UCSD-AML1 (cell line): ENCODE measurements around the gene LYST.

Experiments
- DNase-seq: peaks from one replicate; lab custom pipeline; 2025; ENCODE audit not compliant: unreplicated experiment; lab: John Stamatoyannopoulos, UW

The LYST gene

GRCh38 chr1:235885655-235886262 is 19.1 kb upstream of the LYST start:
- no peak for DNase-seq

- no peak for DNase-seq
These were observed 16.7 kb upstream of the LYST start for GRCh38 chr1:235883261-235883927.

DNA sequence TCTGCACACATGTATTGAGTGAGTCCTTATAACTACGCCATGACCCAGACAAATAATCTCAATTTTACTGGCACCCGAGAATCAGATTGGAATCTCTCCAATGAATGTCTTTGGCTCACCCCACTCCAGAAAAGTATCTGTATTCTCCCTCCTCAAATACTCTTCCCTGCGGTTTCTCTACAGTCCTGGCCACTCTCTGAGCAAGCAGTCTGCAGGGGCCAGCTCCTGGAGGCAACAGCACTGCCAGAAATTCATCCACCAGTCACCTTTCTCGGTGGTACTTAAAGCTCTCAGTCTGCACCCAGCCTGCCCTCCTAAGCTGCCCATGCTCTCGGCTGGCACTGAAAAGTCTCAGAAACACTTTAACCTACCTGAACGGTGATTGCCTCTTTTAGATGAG is 16.1 kb upstream of the LYST start:
- DNase-seq, result no peak

- no peak for DNase-seq
These were observed 15.4 kb upstream of the LYST start for GRCh38 chr1:235881930-235882700.

DNA sequence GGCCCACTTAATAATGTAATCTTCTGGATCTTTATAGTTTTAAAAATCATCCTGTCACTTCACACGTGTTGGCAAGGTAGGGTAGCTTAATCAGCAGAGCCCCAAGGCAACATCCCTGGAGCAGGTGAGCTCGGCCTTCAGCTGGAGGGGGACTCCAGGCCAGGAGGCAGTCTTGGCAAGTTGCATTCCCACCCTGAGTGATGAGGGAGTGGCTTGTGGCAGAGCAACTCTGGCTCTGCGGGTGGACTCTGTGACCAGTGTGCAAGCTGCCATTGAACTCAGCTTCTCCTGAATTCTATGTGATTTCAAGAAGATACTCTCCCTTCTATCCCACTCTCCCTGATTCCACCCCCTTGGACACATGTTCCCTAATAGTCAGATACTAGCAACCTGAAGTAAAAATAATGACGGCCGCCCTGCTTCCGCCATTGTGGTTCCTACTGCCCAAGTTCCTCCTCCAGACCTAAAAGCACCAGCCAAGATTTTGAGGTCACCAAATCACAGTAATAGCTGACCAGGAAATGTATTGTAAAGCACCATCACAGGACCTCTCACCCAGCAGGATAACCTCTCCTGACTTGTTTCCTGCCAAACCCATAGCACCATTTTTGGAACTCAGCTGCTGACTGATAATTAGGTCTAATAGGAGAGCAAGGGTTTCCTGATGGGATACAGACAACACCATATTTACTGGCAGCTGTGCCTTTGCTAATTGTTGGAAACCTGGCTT is 11.5 kb upstream of the LYST start:
- peak; percentile 26 for DNase-seq

DNA sequence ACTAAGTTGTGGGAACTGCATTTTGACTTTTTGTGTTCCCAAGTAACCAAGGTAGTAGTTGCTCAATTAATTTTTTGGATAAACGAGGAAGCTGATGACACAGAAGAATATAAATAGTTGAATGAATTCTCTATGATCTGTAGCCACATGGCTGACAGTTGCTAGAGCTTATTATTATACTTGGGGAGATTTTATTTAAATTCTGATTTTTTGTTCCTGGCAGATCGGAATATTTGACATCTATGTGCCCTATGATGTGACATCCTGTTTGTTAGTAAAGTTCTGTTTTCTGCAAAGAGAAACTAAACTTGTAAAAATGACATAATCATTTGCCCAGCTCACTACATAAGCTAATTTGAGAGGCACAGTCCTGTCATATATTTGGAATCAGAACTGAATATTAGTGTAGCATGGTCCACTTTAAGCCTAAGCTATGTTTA is 9.7 kb upstream of the LYST start:
- DNase-seq, result no peak

- DNase-seq, result no peak
These were observed 8.4 kb upstream of the LYST start for GRCh38 chr1:235875036-235875597.

GRCh38 chr1:235874261-235874660 is 7.6 kb upstream of the LYST start:
- no peak for DNase-seq

DNA sequence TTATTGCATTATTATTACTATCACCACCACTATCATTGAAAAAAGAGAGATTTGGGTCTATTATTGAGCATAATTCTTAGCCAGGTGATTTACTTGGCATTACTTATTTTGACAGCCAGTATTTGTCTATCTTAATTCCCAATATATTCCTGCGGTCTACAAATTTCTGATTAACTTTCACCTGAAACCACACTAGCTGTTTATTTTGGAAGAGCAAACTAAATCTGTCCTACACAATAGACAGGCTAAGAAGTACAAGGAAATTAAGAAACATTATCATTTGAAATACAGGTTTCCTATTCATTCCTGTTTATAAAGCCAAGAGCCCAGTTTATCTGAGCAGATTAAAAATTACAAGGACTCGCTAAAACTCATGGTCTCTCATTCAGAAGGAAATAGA is 6.9 kb upstream of the LYST start:
- no peak for DNase-seq

- DNase-seq, result no peak
These were observed 6.3 kb upstream of the LYST start for GRCh38 chr1:235873045-235873444.

- no peak for DNase-seq
These were observed 5.6 kb upstream of the LYST start for GRCh38 chr1:235872270-235872669.

GRCh38 chr1:235867903-235868469 is 1.3 kb upstream of the LYST start:
- no peak for DNase-seq

DNA sequence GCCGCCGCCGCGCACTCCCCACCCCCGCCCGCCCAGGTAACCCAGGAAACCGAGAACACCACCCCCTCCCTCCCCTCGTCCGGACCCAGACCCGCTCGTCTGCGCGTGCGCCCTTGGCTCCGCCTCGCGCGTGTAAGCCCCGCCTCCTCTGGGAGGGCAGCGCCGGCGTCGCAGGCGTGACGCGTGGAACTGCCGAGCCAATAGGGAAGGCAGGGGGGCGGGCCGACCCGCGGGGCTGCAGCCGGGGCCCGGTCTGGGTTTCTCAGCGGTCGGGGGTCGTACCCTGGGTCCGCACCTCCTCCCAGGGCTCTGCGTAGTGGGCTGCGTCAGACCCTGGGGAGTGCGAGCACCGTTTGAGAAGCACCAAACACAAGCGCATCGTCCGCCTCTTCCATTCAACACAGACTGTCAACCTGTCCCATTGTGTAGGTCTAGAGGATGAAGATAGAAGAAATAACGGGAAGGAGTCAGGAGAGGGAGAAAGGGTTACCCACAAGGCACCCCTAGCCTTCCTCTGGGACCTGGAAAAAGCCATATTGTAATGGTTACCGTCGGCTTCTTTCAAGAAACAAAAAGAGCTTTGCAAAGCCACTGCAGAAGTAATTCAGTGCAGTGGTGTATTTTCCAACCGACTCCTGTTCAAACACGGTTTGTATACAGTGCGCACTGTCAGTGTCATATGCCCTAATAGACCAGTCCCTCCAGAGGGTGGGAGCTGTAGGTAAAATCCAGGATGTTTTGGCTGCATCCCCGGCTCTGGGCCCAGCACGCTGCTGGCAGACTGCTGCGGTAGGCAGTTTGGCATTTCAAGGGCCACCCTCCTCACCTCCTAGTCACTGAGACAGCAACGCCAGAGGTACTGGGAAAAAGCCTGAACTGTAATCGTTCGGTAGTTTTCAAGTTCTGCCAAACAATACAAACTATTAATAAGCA is 473 bp upstream of the LYST start:
- DNase-seq, result peak; percentile 96

GRCh38 chr1:235865565-235866204 is 1.0 kb downstream of the LYST start:
- no peak for DNase-seq

DNA sequence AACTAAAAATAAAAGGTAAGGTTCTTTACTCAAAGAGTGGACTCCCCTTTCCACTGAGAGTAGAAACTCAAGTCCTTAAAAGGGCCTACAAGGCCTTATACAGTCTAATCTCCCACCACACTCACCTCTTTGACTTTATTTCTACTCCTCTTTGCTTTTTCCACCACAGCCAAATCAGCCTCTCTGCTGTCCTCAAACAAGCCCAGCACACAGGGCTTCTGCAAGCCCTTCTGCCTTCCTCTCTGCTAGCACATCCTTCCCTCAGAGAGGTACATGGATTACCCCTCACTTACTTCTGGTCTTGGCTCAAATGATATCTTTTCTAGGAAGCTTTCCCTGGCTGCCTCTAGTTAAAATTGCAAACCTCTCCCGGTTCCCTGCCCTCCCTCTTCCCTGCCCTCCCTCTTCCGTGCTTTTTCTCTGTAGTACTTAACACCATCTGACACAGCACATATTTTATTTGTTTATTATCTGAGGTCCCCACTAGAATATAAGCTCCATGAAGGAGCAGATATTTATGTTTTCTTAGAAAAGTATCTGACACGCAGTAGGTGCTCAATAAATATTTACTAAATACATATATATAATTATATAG is 1.7 kb downstream of the LYST start:
- no peak for DNase-seq

- no peak for DNase-seq
These were observed 2.2 kb downstream of the LYST start for GRCh38 chr1:235864469-235864868.

DNA sequence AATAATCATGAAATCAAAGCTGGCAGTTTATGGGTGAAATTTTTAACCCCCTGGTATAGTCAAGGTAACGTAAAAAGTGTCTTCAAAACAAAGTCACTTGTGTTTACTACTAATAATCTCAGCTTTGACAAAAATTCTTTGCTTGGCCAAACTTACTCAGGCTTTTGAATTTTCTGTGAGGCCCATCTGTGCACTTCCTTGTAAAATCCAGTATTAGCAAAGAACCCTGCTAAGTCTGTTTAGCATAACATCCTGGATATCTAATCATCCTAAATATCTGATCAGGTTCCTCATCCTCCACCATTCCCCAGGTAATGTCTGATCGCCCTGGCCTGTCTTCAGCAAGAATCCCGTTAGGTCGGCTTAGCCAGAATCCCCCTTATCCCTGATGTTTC is 3.0 kb downstream of the LYST start:
- DNase-seq, result no peak

DNA sequence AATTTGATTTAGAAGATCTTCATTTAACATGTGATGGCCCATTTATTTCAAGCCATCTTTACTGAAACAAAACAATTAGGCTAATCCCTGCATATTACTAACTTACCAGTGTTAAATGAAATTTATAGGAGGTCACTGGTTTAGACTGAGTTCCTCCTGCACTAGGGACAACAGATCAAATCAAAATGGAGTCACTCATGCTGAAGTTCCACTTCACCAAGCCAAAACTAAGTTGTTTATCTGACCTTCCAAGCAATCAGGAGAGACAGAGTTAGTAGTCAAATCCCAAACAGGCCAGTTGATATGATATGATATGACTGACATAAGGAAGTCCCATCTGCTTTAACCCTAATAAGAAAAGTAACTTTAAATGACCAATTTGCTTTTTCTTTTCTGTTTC is 4.8 kb downstream of the LYST start:
- no peak for DNase-seq

DNA sequence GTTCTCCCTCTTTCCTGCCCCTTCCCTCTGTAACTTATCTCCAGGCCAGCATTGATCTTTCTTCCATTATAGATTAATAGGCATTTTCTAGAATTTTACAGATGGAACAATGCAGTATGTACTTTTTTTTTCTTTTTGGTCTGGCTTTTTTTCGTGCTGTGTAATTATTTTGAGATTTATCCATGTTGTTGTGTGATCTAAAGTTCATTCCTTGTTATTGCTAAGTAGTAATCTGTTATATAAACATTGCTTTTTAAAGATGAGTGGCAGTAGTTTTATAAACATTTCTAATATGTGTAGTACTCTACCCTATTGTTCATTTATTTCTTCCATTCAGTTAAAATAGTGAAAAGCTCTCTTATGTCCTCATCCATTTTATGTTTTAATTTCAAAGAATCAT is 5.9 kb downstream of the LYST start:
- no peak for DNase-seq
